Ecto neural progenitor cell (in vitro differentiated cells): Measurements from ENCODE around the gene TRAF3IP1.
"Not testable (repeated sequence)": the region's sequence is repeated elsewhere in the genome, so short reads cannot be mapped to it uniquely, and the experiment has no call there.

Experiments used
- DNase-seq: peaks from one replicate; pipeline ENCODE4 v3.0.0-alpha.2; 2018; ENCODE audit warnings: low spot score

The TRAF3IP1 gene

GRCh38 chr2:238344035-238344434 lies 23.7 kb downstream of the TRAF3IP1 start:
- no peak for DNase-seq

GRCh38 chr2:238344517-238344916 lies 24.2 kb downstream of the TRAF3IP1 start:
- DNase-seq, result no peak

GRCh38 chr2:238345297-238345968 lies 25.1 kb downstream of the TRAF3IP1 start:
- DNase-seq, result no peak

- no peak for DNase-seq
Measured at GRCh38 chr2:238346544-238346943, 26.2 kb downstream of the TRAF3IP1 start.

- DNase-seq, result no peak
Measured at GRCh38 chr2:238350150-238350897, 30.0 kb downstream of the TRAF3IP1 start.

GRCh38 chr2:238351315-238351714 lies 31.0 kb downstream of the TRAF3IP1 start:
- no peak for DNase-seq

- no peak for DNase-seq
Measured at GRCh38 chr2:238352361-238352760, 32.0 kb downstream of the TRAF3IP1 start.

- no peak for DNase-seq
Measured at GRCh38 chr2:238358769-238359168, 38.5 kb downstream of the TRAF3IP1 start.

GRCh38 chr2:238359403-238359802 lies 39.1 kb downstream of the TRAF3IP1 start:
- no peak for DNase-seq

- DNase-seq, result no peak
Measured at GRCh38 chr2:238361877-238362276, 41.6 kb downstream of the TRAF3IP1 start.

- DNase-seq, result no peak
Measured at GRCh38 chr2:238362626-238363025, 42.3 kb downstream of the TRAF3IP1 start.

GRCh38 chr2:238369591-238370040 lies 49.3 kb downstream of the TRAF3IP1 start:
- DNase-seq, result no peak

- DNase-seq, result no peak
Measured at GRCh38 chr2:238370094-238370822, 49.9 kb downstream of the TRAF3IP1 start.

- no peak for DNase-seq
Measured at GRCh38 chr2:238370823-238371372, 50.6 kb downstream of the TRAF3IP1 start.

- not testable (repeated sequence) for DNase-seq
Measured at GRCh38 chr2:238372277-238372676, 52.0 kb downstream of the TRAF3IP1 start.

GRCh38 chr2:238376884-238377391 lies 56.6 kb downstream of the TRAF3IP1 start:
- no peak for DNase-seq

- DNase-seq, result no peak
Measured at GRCh38 chr2:238378230-238379095, 58.1 kb downstream of the TRAF3IP1 start.

GRCh38 chr2:238379096-238379810 lies 58.9 kb downstream of the TRAF3IP1 start:
- no peak for DNase-seq

GRCh38 chr2:238380336-238380735 lies 60.0 kb downstream of the TRAF3IP1 start:
- DNase-seq, result no peak

GRCh38 chr2:238380785-238381184 lies 60.5 kb downstream of the TRAF3IP1 start:
- no peak for DNase-seq
